Liver (tissue), 3 donors: ENCODE results near the gene TRPM2.

Source experiments
- RAD21 ChIP-seq, 2 donors: IDR thresholded peaks; 2 replicates each; pipeline ENCODE4 v1.6.1; 2016; ENCODE audit warnings: antibody characterized with exemption in 2 of 2, mild to moderate bottlenecking in 2 of 2
- TAF1 ChIP-seq: conservative IDR thresholded peaks from 2 replicates; pipeline ENCODE4 v1.6.1; 2016; ENCODE audit warnings: antibody characterized with exemption, mild to moderate bottlenecking
- ZBTB33 ChIP-seq: IDR thresholded peaks from 2 replicates; pipeline ENCODE4 v1.6.1; 2016; ENCODE audit warnings: antibody characterized with exemption
- TF ChIP-seq, protein P1 (sequence below): fragments of 150-350 bp; IDR thresholded peaks from 2 replicates; pipeline ENCODE4 v1.5.1; 2017; ENCODE audit warnings: improper control_type of control experiment, low read depth, low read length; ENCODE audit not compliant: missing input control
- donor health status: healthy.
- donor health status: healthy.

DNA sequence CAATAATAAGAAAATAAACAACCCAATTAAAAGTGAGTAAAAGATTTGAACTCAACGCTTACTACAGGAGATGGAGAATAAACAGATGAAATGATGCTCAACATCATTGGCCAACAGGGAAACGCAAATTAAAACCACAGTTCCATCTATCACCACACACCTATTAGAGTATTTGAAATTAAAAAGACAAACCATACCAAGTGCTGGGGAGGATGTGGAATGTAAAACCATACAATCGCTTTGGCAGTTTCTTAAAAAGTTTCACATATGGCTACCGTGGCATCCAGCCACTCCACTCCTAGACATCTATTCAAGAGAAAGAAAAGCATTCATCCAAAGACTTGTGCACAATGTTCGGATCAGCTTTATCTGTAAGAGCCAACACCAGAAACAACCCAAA is 100.6 kb downstream of the TRPM2 start:
- TF ChIP-seq RAD21 (IDR thresholded peaks at IDR 0.05) (no peak), ZBTB33 (no peak), TAF1 (no peak)
- TF ChIP-seq, protein P1, sequence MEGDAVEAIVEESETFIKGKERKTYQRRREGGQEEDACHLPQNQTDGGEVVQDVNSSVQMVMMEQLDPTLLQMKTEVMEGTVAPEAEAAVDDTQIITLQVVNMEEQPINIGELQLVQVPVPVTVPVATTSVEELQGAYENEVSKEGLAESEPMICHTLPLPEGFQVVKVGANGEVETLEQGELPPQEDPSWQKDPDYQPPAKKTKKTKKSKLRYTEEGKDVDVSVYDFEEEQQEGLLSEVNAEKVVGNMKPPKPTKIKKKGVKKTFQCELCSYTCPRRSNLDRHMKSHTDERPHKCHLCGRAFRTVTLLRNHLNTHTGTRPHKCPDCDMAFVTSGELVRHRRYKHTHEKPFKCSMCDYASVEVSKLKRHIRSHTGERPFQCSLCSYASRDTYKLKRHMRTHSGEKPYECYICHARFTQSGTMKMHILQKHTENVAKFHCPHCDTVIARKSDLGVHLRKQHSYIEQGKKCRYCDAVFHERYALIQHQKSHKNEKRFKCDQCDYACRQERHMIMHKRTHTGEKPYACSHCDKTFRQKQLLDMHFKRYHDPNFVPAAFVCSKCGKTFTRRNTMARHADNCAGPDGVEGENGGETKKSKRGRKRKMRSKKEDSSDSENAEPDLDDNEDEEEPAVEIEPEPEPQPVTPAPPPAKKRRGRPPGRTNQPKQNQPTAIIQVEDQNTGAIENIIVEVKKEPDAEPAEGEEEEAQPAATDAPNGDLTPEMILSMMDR: no peak
